Measurements from ENCODE around the gene CBFA2T3. TPM values are rescaled to one million over a fixed set of nuclear protein-coding genes. Genes with fewer than 3 reads are reported as not detected.
A peak's percentile ranks its signal among the peaks of the same experiment; 100 is the strongest.

CBFA2T3 gene
- total RNA-seq, 2 experiments from 2014 or later = not detected

DNA sequence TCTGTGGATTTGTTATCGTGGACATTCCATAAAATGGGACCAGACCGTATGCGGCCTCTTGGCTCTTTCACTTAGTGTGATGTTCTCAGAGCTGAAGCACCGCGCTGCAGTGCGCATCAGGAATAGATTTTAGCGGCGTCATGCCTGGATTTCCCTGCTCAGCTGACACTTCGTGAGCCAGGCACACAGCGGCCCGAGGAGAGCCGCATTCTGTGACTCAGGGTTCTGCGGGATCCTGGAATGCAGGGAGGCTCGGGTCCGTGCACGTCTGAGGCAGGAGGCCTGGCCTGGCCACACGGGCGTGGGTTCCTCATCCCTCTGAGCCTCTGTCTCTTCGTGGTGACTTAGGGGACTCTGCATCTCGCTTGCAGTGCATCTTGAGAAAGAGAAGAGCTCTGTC, 13.4 kb downstream of the CBFA2T3 start:
- POLR2A ChIA-PET = no interaction called here
- H3K4me3 Mint-ChIP-seq = no peak overlapping the region
- H3K27ac Mint-ChIP-seq = no peak overlapping the region
- peaks cover 8% of the 10 kb centered on the region for H3K4me1 Mint-ChIP-seq
- H3K27me3 Mint-ChIP-seq = peaks cover 1% of the 10 kb centered on the region
- CTCF ChIA-PET = interaction anchor here (0.6 to 1.1 kb wide), 2 partner anchors 11 to 179 kb away, joined by 3 to 4 read pairs; no protein-coding TSS in a partner anchor
- DNase-seq = no peak
- peaks cover 2% of the 10 kb centered on the region for H3K9me3 Mint-ChIP-seq
- H3K36me3 Mint-ChIP-seq (ENCODE audit: low read depth) = no peaks in the 10 kb centered on the region

DNA sequence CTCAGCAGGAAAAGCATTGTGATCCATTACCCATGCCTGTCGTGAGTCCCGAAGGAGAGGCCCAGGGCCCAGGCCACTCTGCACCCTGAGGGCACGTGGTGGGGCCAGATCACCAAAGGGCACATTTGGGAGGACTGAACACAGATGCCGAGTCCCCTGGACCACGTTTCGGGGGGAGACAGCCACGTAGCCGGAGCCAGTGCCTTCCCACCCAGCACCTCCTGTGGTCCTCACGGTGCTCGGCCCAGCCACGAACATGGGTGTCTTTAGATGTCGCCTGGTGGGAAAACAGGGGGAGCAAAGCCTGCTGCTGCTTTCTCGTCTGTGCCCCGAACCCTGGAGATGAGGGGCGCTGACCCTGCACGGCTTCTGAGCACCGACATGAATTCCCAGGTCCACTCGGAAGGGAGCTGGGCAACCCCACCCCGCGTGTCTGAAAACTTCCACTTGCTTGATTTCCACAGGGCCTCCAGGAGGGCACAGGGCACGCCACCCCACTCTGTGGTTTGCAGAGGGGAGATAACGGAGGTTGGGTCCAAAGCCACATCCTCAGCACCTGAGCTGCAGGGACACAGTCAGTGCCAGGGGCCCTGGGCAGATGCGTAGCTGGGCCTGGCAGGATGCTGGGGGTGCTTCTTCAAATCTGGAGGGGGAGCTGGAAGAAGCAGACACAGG, 14.4 kb downstream of the CBFA2T3 start:
- H3K4me3 Mint-ChIP-seq = no peak overlapping the region
- no peaks in the 10 kb centered on the region for H3K36me3 Mint-ChIP-seq (ENCODE audit: low read depth)
- peaks cover 11% of the 10 kb centered on the region for H3K4me1 Mint-ChIP-seq
- ChIA-PET POLR2A (no interaction called here), CTCF (interaction anchor here (1.1 kb wide), 1 partner anchor 10 kb away, joined by 4 read pairs; no protein-coding TSS in a partner anchor)
- peaks cover 4% of the 10 kb centered on the region for H3K27me3 Mint-ChIP-seq
- H3K27ac Mint-ChIP-seq = no peak overlapping the region
- DNase-seq = no peak
- peaks cover 2% of the 10 kb centered on the region for H3K9me3 Mint-ChIP-seq

DNA sequence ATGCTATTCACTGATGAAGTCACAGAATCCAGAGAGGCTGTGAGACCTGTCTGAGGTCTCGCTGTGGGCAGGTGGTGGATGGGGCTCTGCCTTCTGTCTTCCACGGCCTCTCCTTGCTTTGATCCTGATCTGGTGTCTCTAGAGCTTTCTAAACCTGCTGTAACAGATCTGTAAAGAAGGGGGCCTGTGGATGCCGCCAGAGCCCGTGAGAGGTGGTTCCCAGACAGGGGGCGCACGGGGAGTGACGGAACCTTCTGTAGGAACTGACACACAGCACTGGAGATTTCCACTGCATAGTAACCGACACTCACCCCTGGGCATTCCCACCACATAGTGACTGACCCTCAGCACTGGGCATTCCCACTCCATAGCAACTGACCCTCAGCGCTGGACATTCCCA, 16.0 kb downstream of the CBFA2T3 start:
- ChIA-PET CTCF (no interaction called here), POLR2A (no interaction called here)
- no peak for DNase-seq
- Mint-ChIP-seq H3K4me1 (peaks cover 19% of the 10 kb centered on the region), H3K27me3 (peaks cover 8% of the 10 kb centered on the region), H3K9me3 (peaks cover 2% of the 10 kb centered on the region), H3K27ac (no peak overlapping the region), H3K36me3 (ENCODE audit: low read depth) (no peaks in the 10 kb centered on the region), H3K4me3 (no peak overlapping the region)

DNA sequence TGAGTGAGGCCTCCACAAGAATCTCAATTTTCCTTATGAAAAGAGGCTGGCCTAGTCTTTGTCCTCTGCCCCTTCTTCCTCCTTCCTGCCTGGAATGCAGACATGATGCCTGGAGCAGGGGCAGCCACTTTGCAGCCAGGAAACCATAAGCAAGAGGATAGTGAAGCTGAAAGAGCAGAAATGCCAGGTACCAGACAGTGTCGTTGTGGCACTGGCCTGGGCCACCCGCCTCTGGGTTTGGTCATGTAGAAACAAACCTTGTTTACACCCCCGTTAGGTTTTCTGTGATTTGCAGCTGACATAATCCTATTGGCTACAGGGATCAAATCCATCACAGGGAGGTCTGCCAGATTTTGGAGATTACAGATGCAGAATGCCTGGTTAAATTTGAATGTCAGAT, 16.5 kb downstream of the CBFA2T3 start:
- H3K27ac Mint-ChIP-seq = no peak overlapping the region
- CTCF ChIA-PET = no interaction called here
- no peaks in the 10 kb centered on the region for H3K36me3 Mint-ChIP-seq (ENCODE audit: low read depth)
- DNase-seq = no peak
- H3K9me3 Mint-ChIP-seq = peaks cover 2% of the 10 kb centered on the region
- no peak overlapping the region for H3K4me3 Mint-ChIP-seq
- peaks cover 8% of the 10 kb centered on the region for H3K27me3 Mint-ChIP-seq
- POLR2A ChIA-PET = no interaction called here
- peaks cover 19% of the 10 kb centered on the region for H3K4me1 Mint-ChIP-seq

DNA sequence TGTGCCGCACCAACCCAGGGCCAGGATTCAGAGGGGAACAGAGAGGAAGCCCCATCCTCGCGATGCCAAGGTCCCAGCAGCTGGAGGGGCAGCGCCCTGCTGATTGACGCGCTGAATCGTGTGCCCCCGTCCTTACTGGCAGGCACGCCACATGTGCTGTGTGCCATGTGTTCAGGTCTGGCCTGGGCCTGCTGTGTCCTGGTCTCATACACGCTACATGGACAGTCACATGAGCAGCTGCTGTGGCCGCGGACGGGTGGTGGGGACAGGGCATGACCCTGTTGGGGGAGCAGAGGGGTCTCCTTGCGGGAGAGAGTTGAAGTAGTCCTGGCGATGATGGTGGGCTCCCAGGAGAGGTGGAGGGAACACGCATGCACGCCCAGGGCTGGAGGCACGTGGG, 18.0 kb downstream of the CBFA2T3 start:
- ChIA-PET POLR2A (no interaction called here), CTCF (no interaction called here)
- Mint-ChIP-seq H3K27me3 (peaks cover 8% of the 10 kb centered on the region), H3K4me1 (peaks cover 19% of the 10 kb centered on the region), H3K36me3 (ENCODE audit: low read depth) (no peaks in the 10 kb centered on the region), H3K4me3 (no peak overlapping the region), H3K27ac (no peak overlapping the region), H3K9me3 (peaks cover 2% of the 10 kb centered on the region)
- no peak for DNase-seq

DNA sequence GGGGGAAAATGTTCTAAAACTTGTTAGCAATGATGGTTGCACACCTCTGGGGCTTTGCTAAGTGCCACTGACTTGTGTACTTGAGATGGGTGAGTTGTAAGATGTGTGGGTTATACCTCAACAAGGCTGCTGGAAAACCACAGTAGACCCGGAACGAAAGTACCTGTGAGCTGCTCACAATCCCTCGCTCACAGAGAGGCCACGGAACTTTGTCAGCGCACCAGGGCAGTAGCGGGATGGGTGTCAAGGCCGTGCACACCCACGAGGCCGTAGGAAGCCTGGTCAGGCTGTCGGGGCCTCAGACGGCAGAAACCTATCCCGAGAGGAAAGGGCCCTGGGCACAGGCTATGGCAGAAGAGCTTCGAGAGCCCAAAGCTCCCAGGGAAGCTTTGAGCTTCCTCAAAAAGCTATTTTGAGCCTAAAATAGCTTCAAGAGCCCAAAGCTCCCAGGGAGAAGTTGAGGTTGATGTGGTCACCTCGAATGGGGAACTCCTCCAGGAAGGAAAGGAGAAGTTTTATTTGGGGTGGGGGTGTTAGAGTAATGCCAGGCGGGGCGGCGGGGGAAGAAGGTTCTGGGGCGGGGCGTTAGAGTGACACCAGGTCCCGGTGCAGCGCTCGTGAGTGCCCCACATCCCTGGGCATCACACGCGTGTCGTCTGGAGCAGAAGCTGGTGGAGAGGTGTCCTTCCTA, 19.0 kb downstream of the CBFA2T3 start:
- DNase-seq = peak; percentile 50
- H3K9me3 Mint-ChIP-seq = peaks cover 2% of the 10 kb centered on the region
- peak overlapping the region; percentile 23 for H3K4me3 Mint-ChIP-seq
- peaks cover 8% of the 10 kb centered on the region for H3K27me3 Mint-ChIP-seq
- H3K36me3 Mint-ChIP-seq (ENCODE audit: low read depth) = no peaks in the 10 kb centered on the region
- H3K27ac Mint-ChIP-seq = no peak overlapping the region
- H3K4me1 Mint-ChIP-seq = peaks cover 19% of the 10 kb centered on the region
- ChIA-PET CTCF (interaction anchor here (1.4 to 1.5 kb wide), 2 partner anchors 15 to 100 kb away, joined by 4 to 7 read pairs; no protein-coding TSS in a partner anchor), POLR2A (interaction anchor here (0.6 kb wide), 1 partner anchor 45 kb away, joined by 3 read pairs; no protein-coding TSS in a partner anchor)

DNA sequence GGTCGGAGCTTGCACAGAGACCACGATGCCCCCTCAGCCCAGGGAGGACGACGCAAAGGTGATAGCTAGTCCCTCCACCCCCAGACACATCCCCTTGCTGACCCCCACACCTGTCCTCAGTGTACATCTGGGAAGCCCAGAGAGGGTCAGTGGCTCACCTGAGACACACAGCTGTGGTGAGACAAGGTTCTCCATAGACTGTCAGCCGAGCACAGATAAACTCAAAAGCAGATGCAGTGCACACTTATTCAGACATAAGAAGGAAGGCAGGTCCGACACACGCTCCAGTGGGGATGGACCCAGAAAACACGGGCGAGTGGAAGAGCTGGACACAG, 19.6 kb downstream of the CBFA2T3 start:
- H3K27me3 Mint-ChIP-seq = peaks cover 8% of the 10 kb centered on the region
- ChIA-PET CTCF (interaction anchor here (1.4 to 1.5 kb wide), 2 partner anchors 14 to 100 kb away, joined by 4 to 7 read pairs; no protein-coding TSS in a partner anchor), POLR2A (interaction anchor here (0.6 kb wide), 1 partner anchor 45 kb away, joined by 3 read pairs; no protein-coding TSS in a partner anchor)
- peak overlapping the region; percentile 23 for H3K4me3 Mint-ChIP-seq
- peak overlapping the region; percentile 41 for H3K27ac Mint-ChIP-seq
- peaks cover 19% of the 10 kb centered on the region for H3K4me1 Mint-ChIP-seq
- H3K36me3 Mint-ChIP-seq (ENCODE audit: low read depth) = no peaks in the 10 kb centered on the region
- DNase-seq = no peak
- peaks cover 2% of the 10 kb centered on the region for H3K9me3 Mint-ChIP-seq

DNA sequence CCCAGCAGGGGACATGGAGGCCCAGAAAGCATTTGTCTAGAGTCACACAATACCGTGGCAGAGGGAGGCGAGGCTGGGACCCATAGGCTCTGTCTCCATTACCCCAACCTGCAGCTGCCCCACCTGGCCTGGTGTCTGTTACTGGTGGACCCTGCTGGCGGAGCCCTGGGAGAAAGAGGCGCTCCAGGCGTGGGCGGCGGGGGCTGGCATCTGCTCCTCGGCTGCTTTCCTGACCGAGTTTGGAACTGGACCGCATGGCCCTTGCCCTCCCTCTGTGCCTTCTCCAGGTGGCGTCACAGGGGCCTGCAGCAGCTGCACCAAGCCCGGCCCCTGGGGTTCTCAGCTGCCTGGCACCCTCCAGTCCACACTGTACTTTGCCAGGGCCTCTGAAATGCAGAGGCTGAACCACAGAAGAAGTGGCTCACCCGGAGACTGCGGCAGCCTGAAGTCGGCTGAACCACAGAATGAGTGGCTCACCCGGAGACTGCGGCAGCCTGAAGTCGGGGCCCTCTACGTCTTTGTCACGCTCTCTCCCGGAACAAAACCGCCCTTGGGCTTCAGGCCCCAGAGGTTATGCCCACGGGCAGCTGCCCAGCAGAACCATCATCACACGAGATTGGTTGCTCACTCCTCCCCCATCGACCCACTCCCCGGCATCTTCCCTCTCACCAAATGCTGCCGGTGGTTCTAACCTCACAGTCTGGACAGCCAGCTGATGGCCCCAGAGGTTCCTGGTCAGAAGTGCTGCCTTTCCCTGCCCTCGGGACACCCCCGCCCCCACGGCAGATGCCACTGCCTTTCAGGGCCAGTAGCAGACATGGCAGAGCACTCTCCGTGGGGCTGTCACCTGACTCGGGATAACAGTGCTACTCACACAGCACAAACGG, 20.2 kb downstream of the CBFA2T3 start:
- CTCF ChIA-PET = interaction anchor here (1.4 to 1.5 kb wide), 2 partner anchors 14 to 99 kb away, joined by 4 to 7 read pairs; no protein-coding TSS in a partner anchor
- no peaks in the 10 kb centered on the region for H3K36me3 Mint-ChIP-seq (ENCODE audit: low read depth)
- no peak overlapping the region for H3K27ac Mint-ChIP-seq
- H3K4me1 Mint-ChIP-seq = peaks cover 19% of the 10 kb centered on the region
- peaks cover 8% of the 10 kb centered on the region for H3K27me3 Mint-ChIP-seq
- no peak for DNase-seq
- no peak overlapping the region for H3K4me3 Mint-ChIP-seq
- POLR2A ChIA-PET = interaction anchor here (0.6 kb wide), 1 partner anchor 12 kb away, joined by 3 read pairs; no protein-coding TSS in a partner anchor
- H3K9me3 Mint-ChIP-seq = peaks cover 1% of the 10 kb centered on the region

DNA sequence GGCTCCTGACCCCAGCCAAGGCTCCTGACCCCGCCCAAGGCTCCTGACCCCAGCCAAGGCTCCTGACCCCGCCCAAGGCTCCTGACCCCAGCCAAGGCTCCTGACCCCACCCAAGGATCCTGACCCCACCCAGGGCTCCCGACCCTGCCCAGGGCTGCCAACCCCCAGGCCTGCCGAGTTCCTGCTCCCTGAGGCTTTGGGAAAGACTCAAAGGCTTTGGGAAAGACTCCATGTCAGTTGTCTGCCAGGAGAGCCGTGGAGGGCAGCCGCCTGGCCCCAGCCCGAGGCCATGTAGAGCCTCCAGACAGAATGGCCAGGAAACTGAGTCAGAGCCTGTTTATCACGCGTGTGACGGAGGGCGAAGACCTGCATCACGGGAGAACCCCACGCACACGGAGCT, 21.1 kb downstream of the CBFA2T3 start:
- Mint-ChIP-seq H3K36me3 (ENCODE audit: low read depth) (no peaks in the 10 kb centered on the region), H3K4me1 (peaks cover 19% of the 10 kb centered on the region), H3K27ac (no peak overlapping the region), H3K4me3 (no peak overlapping the region), H3K9me3 (no peaks in the 10 kb centered on the region), H3K27me3 (peaks cover 8% of the 10 kb centered on the region)
- ChIA-PET CTCF (no interaction called here), POLR2A (interaction anchor here (0.6 kb wide), 1 partner anchor 11 kb away, joined by 3 read pairs; no protein-coding TSS in a partner anchor)
- DNase-seq = no peak

DNA sequence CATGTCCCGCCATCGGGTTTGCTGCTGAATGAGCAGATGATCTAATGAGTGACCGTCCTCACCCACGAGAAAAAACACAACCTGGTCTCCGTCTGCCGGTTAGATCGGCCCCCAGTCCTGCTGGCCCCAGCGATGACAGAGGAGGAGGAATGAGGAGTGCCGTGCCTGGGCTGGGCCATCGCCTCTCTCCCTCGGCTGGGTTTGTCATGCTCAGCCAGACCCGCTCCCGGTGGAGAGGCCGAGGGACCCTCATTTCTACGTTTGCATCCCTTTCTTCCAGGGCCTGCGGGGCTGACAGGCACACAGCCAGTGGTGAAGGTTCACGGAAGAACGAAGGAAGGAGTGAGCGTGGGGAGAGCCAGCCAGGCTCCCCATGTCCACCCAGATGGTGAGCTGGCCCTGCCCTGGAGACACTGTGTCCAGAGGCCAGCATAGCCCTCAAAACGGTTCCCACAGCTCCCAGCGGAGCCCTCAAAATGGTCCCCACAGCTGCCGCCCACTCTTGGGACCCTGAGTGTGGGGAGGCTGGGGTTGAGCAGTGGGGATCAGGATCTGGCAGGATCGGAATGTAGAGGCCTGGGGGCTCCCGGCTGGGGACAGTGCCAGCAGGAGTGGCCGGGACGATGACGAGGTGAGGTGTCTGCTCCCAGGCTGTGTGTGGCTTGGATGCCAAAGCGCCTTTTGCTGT, 23.9 kb downstream of the CBFA2T3 start:
- no peak overlapping the region for H3K27ac Mint-ChIP-seq
- POLR2A ChIA-PET = no interaction called here

DNA sequence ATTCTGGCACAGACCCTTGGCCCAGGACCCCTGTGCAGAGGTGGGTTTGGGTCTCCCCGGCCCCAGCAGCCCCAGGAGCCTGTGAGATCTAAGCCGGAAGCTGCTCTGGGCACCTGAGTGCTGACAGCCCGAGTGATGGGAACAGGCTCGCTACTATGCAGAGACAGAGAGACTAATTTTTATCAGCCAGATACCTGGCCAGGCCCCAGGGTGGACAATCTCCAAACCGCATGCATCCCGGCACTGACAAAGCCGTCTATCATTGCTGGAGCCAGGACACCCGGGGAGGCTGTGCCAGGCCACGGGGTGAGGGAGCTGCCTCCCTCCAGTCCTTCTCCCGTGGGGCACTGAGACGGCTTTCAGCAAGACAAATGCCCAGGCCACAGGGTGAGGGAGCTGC, 25.0 kb downstream of the CBFA2T3 start:
- H3K27me3 Mint-ChIP-seq = peaks cover 3% of the 10 kb centered on the region
- no peaks in the 10 kb centered on the region for H3K9me3 Mint-ChIP-seq
- H3K36me3 Mint-ChIP-seq (ENCODE audit: low read depth) = no peaks in the 10 kb centered on the region
- peaks cover 3% of the 10 kb centered on the region for H3K4me1 Mint-ChIP-seq
- H3K27ac Mint-ChIP-seq = no peak overlapping the region
- ChIA-PET CTCF (interaction anchor here (0.8 to 1.1 kb wide), 2 partner anchors 11 to 16 kb away, joined by 3 to 4 read pairs; no protein-coding TSS in a partner anchor), POLR2A (no interaction called here)
- DNase-seq = no peak
- H3K4me3 Mint-ChIP-seq = no peak overlapping the region

More for the DNA sequence above, 23.9 kb downstream of the CBFA2T3 start:
- H3K4me3 Mint-ChIP-seq = no peak overlapping the region
- peaks cover 15% of the 10 kb centered on the region for H3K4me1 Mint-ChIP-seq
- no peaks in the 10 kb centered on the region for H3K9me3 Mint-ChIP-seq
- H3K36me3 Mint-ChIP-seq (ENCODE audit: low read depth) = no peaks in the 10 kb centered on the region
- DNase-seq = no peak
- peaks cover 11% of the 10 kb centered on the region for H3K27me3 Mint-ChIP-seq
- CTCF ChIA-PET = interaction anchor here (1.1 kb wide), 2 partner anchors 10 to 32 kb away, joined by 3 to 4 read pairs; no protein-coding TSS in a partner anchor

DNA sequence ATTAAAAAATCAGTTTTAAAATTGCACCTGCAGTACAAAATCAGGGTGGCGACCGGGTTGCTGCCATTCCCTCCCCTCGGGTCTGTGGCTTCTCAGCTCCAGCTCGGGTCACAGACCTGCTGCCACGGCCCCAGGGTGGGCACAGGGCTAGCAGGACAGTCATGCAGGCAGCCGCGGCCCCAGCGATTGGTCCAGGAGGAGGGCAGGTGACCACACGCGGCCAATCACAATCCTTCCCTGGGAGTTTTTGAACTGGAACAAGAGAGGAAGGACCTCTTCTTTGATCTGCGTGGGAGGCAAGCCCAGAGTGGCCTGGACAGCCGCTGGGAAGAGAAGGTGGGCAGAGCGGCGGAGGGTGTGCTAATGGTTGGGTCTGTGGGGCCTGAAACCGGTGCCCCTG, 25.5 kb downstream of the CBFA2T3 start:
- Mint-ChIP-seq H3K4me3 (no peak overlapping the region), H3K9me3 (no peaks in the 10 kb centered on the region), H3K27me3 (peaks cover 3% of the 10 kb centered on the region), H3K36me3 (ENCODE audit: low read depth) (no peaks in the 10 kb centered on the region), H3K4me1 (no peaks in the 10 kb centered on the region), H3K27ac (peak overlapping the region; percentile 50)
- CTCF ChIA-PET = interaction anchor here (1.1 kb wide), 1 partner anchor 11 kb away, joined by 4 read pairs; no protein-coding TSS in a partner anchor
- POLR2A ChIA-PET = no interaction called here
- DNase-seq = no peak

Data from activated CD4-positive, alpha-beta T cell treated with anti-CD3 and anti-CD28 coated beads, Interleukin-2, amount 10 ng/mL, durations not matched to agents 7 days and 5 days (primary cell).